ENCODE measurements around the gene MGMT.

The MGMT gene

DNA sequence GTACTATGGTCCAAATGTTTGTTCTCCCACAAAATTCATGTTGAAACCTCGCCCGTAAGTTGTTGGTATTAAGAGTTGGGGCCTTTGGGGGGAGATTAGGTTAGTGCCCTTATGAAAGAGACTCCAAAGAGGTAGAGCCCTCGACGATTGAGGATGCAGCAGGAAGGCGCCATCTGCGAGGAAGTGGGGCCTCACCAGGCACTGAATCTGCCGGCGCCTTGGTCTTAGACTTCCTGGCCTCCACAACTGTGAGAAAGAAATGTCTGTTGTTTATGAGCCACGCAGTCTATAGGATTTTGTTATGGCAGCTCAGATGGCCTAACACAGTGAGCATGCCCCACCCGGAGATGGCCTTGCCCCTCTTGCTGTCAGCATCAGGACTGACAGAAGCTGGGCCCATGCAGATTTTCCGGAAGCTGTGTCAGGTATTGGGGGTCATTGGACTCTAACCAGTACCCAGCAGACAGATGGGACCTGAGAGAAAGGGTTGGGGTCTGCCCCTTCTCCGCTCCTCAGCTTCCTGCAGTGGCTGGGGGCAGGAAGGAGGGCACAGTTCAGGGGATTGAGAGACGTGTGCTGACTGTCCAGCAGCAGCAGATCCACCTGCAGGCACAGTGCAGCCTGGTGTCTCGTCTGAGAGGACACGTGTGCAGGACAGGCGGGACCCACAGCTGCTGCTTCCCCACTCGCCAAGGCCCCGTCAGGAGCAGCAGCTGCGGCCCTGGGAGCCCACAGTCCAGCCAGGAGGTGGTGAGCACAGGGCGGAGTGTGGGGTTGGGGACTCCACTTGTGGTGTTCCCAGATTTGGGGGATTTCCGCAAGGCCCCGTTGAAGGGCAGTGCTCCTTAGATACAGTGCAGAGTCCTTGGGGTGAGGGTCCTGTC lies 47.8 kb downstream of the MGMT start:
- no peak for TF ChIP-seq CTCF (IDR thresholded peaks at IDR 0.05; ENCODE audit: insufficient read depth, low read depth, low read length, missing control alignments)
- no peak for DNase-seq (ENCODE audit: low read depth)
- H3K4me3 ChIP-seq (ENCODE audit: low read length): no peak overlapping the region

GRCh38 chr10:129516846-129517679 lies 50.0 kb downstream of the MGMT start:
- no peak for DNase-seq (ENCODE audit: low read depth)
- no peak for TF ChIP-seq CTCF (IDR thresholded peaks at IDR 0.05; ENCODE audit: insufficient read depth, low read depth, low read length, missing control alignments)
- no peak overlapping the region for H3K4me3 ChIP-seq (ENCODE audit: low read length)

DNA sequence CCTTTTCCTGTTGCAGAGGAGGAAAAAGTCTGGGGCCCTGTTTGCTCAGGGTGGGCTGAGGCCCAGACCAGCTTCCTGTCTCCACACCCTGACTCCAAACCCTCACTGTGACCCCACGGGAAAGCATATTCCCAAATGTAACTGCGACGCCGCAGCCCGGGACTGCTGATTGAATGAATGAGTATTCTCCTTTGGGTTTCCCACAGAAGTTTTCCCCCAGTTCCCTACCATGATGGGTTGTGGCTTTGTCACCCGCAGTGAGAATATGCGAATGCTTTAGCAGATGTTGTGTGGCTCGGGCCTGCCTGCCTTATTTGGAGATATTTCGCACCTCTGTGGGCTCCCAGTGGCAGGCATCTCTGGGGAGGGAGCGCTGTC lies 50.6 kb downstream of the MGMT start:
- no peak for DNase-seq (ENCODE audit: low read depth)
- TF ChIP-seq CTCF (IDR thresholded peaks at IDR 0.05; ENCODE audit: insufficient read depth, low read depth, low read length, missing control alignments): no peak
- H3K4me3 ChIP-seq (ENCODE audit: low read length): no peak overlapping the region

GRCh38 chr10:129518793-129519192 lies 51.8 kb downstream of the MGMT start:
- TF ChIP-seq CTCF (IDR thresholded peaks at IDR 0.05; ENCODE audit: insufficient read depth, low read depth, low read length, missing control alignments): no peak
- no peak for DNase-seq (ENCODE audit: low read depth)
- no peak overlapping the region for H3K4me3 ChIP-seq (ENCODE audit: low read length)

DNA sequence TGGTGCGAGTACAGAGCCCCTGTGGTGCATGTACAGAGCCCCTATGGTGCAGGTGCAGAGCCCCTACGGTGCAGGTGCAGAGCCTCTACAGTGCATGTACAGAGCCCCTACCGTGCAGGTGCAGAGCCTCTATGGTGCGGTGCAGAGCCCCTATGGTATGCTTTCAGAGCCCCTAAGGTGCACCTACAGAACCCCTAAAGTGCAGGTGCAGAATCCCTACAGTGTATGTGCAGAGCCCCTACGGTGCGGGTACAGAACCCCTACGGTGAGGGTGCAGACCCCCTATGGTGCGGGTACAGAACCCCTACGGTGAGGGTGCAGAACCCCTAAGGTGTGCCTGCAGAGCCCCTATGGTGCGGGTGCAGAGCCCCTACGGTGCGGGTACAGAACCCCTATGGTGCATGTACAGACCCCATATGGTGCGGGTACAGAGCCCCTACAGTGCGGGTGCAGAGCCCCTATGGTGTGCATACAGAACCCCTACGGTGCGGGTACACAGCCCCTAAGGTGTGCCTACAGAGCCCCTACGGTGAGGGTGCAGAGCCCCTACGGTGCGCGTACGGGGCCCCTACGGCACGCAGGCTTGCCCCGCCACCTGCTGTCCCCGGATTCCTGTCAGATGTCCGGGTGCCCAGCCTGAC lies 53.5 kb downstream of the MGMT start:
- H3K4me3 ChIP-seq (ENCODE audit: low read length): no peak overlapping the region
- DNase-seq (ENCODE audit: low read depth): no peak
- TF ChIP-seq CTCF (IDR thresholded peaks at IDR 0.05; ENCODE audit: insufficient read depth, low read depth, low read length, missing control alignments): no peak

GRCh38 chr10:129521161-129522025 lies 54.4 kb downstream of the MGMT start:
- H3K4me3 ChIP-seq (ENCODE audit: low read length): no peak overlapping the region
- no peak for DNase-seq (ENCODE audit: low read depth)
- TF ChIP-seq CTCF (IDR thresholded peaks at IDR 0.05; ENCODE audit: insufficient read depth, low read depth, low read length, missing control alignments): no peak
